Measurements from ENCODE around the gene ASAH2B.
A peak's percentile ranks its signal among the peaks of the same experiment; 100 is the strongest.
"Not testable (repeated sequence)": the region's sequence is repeated elsewhere in the genome, so short reads cannot be mapped to it uniquely, and the experiment has no call there.

ASAH2B gene

GRCh38 chr10:50739618-50740292 is at the start of gene ASAH2B:
Gene ASAH2B, plus strand, starts transcription at chr10:50739936. Its CDS starts 5,195 bp downstream, at chr10:50745131.
- DNase-seq (ENCODE audit: low spot score): peak; percentile 12

- not testable (repeated sequence) for DNase-seq (ENCODE audit: low spot score)
Measured at GRCh38 chr10:50697819-50698218, 41.9 kb upstream of the ASAH2B start.

- DNase-seq (ENCODE audit: low spot score): not testable (repeated sequence)
Measured at GRCh38 chr10:50701947-50702346, 37.8 kb upstream of the ASAH2B start.

GRCh38 chr10:50702997-50703396 is 36.7 kb upstream of the ASAH2B start:
- not testable (repeated sequence) for DNase-seq (ENCODE audit: low spot score)

GRCh38 chr10:50704436-50705079 is 35.2 kb upstream of the ASAH2B start:
- not testable (repeated sequence) for DNase-seq (ENCODE audit: low spot score)

- not testable (repeated sequence) for DNase-seq (ENCODE audit: low spot score)
Measured at GRCh38 chr10:50706006-50706405, 33.7 kb upstream of the ASAH2B start.

GRCh38 chr10:50710241-50710640 is 29.5 kb upstream of the ASAH2B start:
- not testable (repeated sequence) for DNase-seq (ENCODE audit: low spot score)

GRCh38 chr10:50723812-50724211 is 15.9 kb upstream of the ASAH2B start:
- DNase-seq (ENCODE audit: low spot score): not testable (repeated sequence)

GRCh38 chr10:50728112-50728511 is 11.6 kb upstream of the ASAH2B start:
- not testable (repeated sequence) for DNase-seq (ENCODE audit: low spot score)

- DNase-seq (ENCODE audit: low spot score): not testable (repeated sequence)
Measured at GRCh38 chr10:50738987-50739617, 634 bp upstream of the ASAH2B start.

GRCh38 chr10:50740293-50740648 is 535 bp downstream of the ASAH2B start:
- peak; percentile 0 for DNase-seq (ENCODE audit: low spot score)

GRCh38 chr10:50742820-50743219 is 3.1 kb downstream of the ASAH2B start:
- DNase-seq (ENCODE audit: low spot score): not testable (repeated sequence)

GRCh38 chr10:50766774-50767513 is 27.2 kb downstream of the ASAH2B start:
- not testable (repeated sequence) for DNase-seq (ENCODE audit: low spot score)

GRCh38 chr10:50772042-50772441 is 32.3 kb downstream of the ASAH2B start:
- not testable (repeated sequence) for DNase-seq (ENCODE audit: low spot score)

GRCh38 chr10:50774868-50775267 is 35.1 kb downstream of the ASAH2B start:
- DNase-seq (ENCODE audit: low spot score): not testable (repeated sequence)

- DNase-seq (ENCODE audit: low spot score): not testable (repeated sequence)
Measured at GRCh38 chr10:50780036-50780435, 40.3 kb downstream of the ASAH2B start.

- DNase-seq (ENCODE audit: low spot score): not testable (repeated sequence)
Measured at GRCh38 chr10:50782017-50782416, 42.3 kb downstream of the ASAH2B start.

GRCh38 chr10:50787962-50788361 is 48.2 kb downstream of the ASAH2B start:
- DNase-seq (ENCODE audit: low spot score): not testable (repeated sequence)

GRCh38 chr10:50788951-50789945 is 49.5 kb downstream of the ASAH2B start:
- peak; percentile 58 for DNase-seq (ENCODE audit: low spot score)

GRCh38 chr10:50794490-50794889 is 54.8 kb downstream of the ASAH2B start:
- DNase-seq (ENCODE audit: low spot score): no peak

GRCh38 chr10:50796693-50797092 is 57.0 kb downstream of the ASAH2B start:
- no peak for DNase-seq (ENCODE audit: low spot score)

All from COLO829 (cell line).